ENCODE results near the gene SECISBP2. TPM values are rescaled to one million over a fixed set of nuclear protein-coding genes. Genes with fewer than 3 reads are reported as not detected.

Gene SECISBP2
- total and polyA plus RNA-seq, 2 of the 13 experiments (the other 11 are each of a cell fraction or from before 2014, with no cell fraction given) = 32.4 to 38.0 TPM

- TF ChIP-seq MAX (IDR thresholded peaks at IDR 0.05) (peak; percentile 63), ZNF350 (CRISPR knock-in tag; IDR thresholded peaks at IDR 0.05; ENCODE audit: borderline replicate concordance, low read depth) (peak; percentile 65; the same call in 1 of the 2 replicates), SRSF4 (IDR thresholded peaks at IDR 0.05; ENCODE audit: low read depth, low read length, poor library complexity, severe bottlenecking) (no peak), STAT5B (CRISPR knock-in tag; IDR thresholded peaks at IDR 0.05) (no peak), ZC3H13 (CRISPR knock-in tag; IDR thresholded peaks at IDR 0.05) (no peak), KIAA2018 (CRISPR knock-in tag; IDR thresholded peaks at IDR 0.05; ENCODE audit: borderline replicate concordance) (no peak), CHD2 (IDR thresholded peaks at IDR 0.05; ENCODE audit: low read depth, low read length) (no peak), ZNF274 (CRISPR knock-in tag; IDR thresholded peaks at IDR 0.05) (no peak), CHD4 (IDR thresholded peaks at IDR 0.05; ENCODE audit: borderline replicate concordance, low read length) (no peak), ELF3 (CRISPR knock-in tag; IDR thresholded peaks at IDR 0.05) (peak; percentile 66), ZNF234 (CRISPR knock-in tag; conservative IDR thresholded peaks at IDR 0.05) (no peak), MAF1 (CRISPR knock-in tag; IDR thresholded peaks at IDR 0.05; ENCODE audit: borderline replicate concordance) (no peak), PAX8 (CRISPR knock-in tag; IDR thresholded peaks at IDR 0.05; ENCODE audit: borderline replicate concordance) (no peak), ZNF558 (CRISPR knock-in tag; IDR thresholded peaks at IDR 0.05; ENCODE audit: borderline replicate concordance) (0 out of 2 replicates have a peak, but pooled peaks have one; percentile 41), MXD4 (CRISPR knock-in tag; IDR thresholded peaks at IDR 0.05) (no peak), ZNF142 (CRISPR knock-in tag; IDR thresholded peaks at IDR 0.05) (no peak)
Observed at GRCh38 chr9:89350988-89351557, 32.8 kb downstream of the SECISBP2 start (continued).
